ENCODE data around the gene ATF3.

The ATF3 gene

DNA sequence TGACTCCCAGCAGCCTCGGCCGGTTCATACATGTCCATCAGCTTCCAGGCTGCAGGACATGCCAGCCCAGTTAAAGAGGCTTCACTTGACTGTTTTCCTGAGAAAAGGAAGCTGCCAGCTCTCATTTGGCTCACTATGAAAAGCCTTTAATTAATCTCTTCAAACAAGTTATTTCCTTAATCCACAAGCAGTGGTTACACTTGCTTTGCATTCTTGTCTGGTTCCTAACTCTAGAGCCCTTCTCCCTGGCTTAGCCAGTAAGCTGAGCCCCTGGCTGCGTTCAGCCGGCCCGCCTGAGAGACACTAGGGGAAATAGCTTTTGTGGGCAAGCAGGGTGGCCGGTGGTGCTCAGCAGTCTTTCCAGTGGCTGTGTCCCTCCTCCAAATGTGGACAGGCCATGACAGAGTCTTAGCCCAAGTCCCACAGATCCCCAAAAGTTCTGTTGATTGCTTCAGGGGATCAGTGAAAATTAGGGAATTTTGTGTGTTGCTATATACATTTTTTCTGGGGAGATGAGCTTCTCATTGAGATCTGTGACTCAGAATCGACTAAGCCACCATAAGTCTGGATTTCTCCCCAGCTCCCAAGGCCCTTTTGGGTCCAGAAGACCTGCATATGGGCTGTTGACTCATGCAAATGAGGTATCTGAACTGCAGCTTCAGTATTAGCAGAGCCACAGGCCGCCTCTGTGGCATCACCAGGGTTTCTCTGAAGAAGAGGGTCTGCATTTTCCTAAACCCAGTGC lies 10.1 kb downstream of the ATF3 start:
- no peak for DNase-seq (ENCODE audit: low spot score)
- in situ Hi-C loops (cut with MboI; ENCODE audit: low pct_unique_long_range_greater_than_20kb, low sequenced_read_pairs, unreplicated experiment), result no loop called here
- TF ChIP-seq CTCF (IDR thresholded peaks at IDR 0.05; ENCODE audit: extremely low read depth, insufficient read depth, missing control alignments), result no peak

DNA sequence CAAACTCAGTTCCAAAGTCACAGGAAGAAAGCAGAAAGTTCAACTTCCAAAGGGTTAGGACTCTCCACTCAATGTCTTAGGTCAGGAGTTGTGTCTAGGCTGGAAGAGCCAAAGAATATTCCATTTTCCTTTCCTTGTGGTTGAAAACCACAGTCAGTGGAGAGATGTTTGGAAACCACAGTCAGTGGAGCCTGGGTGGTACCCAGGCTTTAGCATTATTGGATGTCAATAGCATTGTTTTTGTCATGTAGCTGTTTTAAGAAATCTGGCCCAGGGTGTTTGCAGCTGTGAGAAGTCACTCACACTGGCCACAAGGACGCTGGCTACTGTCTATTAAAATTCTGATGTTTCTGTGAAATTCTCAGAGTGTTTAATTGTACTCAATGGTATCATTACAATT lies 11.7 kb downstream of the ATF3 start:
- in situ Hi-C loops (cut with MboI; ENCODE audit: low pct_unique_long_range_greater_than_20kb, low sequenced_read_pairs, unreplicated experiment), result no loop called here
- TF ChIP-seq CTCF (IDR thresholded peaks at IDR 0.05; ENCODE audit: extremely low read depth, insufficient read depth, missing control alignments), result no peak
- no peak for DNase-seq (ENCODE audit: low spot score)

- in situ Hi-C loops (cut with MboI; ENCODE audit: low pct_unique_long_range_greater_than_20kb, low sequenced_read_pairs, unreplicated experiment), result no loop called here
- no peak for DNase-seq (ENCODE audit: low spot score)
- TF ChIP-seq CTCF (IDR thresholded peaks at IDR 0.05; ENCODE audit: extremely low read depth, insufficient read depth, missing control alignments), result no peak
These were observed 12.7 kb downstream of the ATF3 start for GRCh38 chr1:212621043-212621948.

- no peak for DNase-seq (ENCODE audit: low spot score)
- in situ Hi-C loops (cut with MboI; ENCODE audit: low pct_unique_long_range_greater_than_20kb, low sequenced_read_pairs, unreplicated experiment), result no loop called here
- no peak for TF ChIP-seq CTCF (IDR thresholded peaks at IDR 0.05; ENCODE audit: extremely low read depth, insufficient read depth, missing control alignments)
These were observed 13.4 kb downstream of the ATF3 start for GRCh38 chr1:212621949-212622305.

- no peak for DNase-seq (ENCODE audit: low spot score)
- no peak for TF ChIP-seq CTCF (IDR thresholded peaks at IDR 0.05; ENCODE audit: extremely low read depth, insufficient read depth, missing control alignments)
- in situ Hi-C loops (cut with MboI; ENCODE audit: low pct_unique_long_range_greater_than_20kb, low sequenced_read_pairs, unreplicated experiment), result no loop called here
These were observed 13.9 kb downstream of the ATF3 start for GRCh38 chr1:212622467-212622866.

- TF ChIP-seq CTCF (IDR thresholded peaks at IDR 0.05; ENCODE audit: extremely low read depth, insufficient read depth, missing control alignments), result no peak
- DNase-seq (ENCODE audit: low spot score), result no peak
- in situ Hi-C loops (cut with MboI; ENCODE audit: low pct_unique_long_range_greater_than_20kb, low sequenced_read_pairs, unreplicated experiment), result no loop called here
These were observed 14.3 kb downstream of the ATF3 start for GRCh38 chr1:212622906-212623305.
